ENCODE results near the gene EXOC2.

DNA sequence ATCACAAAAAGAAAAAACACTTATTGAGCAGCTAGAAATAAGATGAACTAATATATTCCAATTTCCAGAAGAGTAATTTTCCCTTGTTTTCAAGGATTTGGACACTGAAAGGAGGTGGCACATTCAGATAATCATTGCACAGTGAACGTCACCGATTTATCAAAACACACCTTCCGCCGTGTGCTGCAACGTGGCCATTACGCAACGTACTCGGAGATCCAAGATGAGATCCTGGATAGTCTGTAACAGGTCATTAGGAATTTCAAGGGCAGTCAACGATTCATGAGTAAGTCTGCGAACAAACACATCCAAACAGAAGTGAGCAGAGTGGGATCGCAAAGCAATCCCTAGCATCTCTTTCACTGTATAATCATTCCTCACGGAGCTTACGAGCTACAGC, 129.1 kb downstream of the EXOC2 start:
- no peak for TF ChIP-seq CTCF (IDR thresholded peaks at IDR 0.05)
- no peak for TF ChIP-seq POLR2A (IDR thresholded peaks at IDR 0.05)

Data from Peyer's patch (tissue), 4 donors.